Measurements from ENCODE around the gene C2orf78. TPM values are rescaled to one million over a fixed set of nuclear protein-coding genes. Genes with fewer than 3 reads are reported as not detected.

Gene C2orf78
- total and polyA plus RNA-seq, 10 of the 15 experiments (the other 5 are each of a cell fraction or from before 2014, with no cell fraction given): 0.08 to 0.82 (median 0.40) TPM

DNA sequence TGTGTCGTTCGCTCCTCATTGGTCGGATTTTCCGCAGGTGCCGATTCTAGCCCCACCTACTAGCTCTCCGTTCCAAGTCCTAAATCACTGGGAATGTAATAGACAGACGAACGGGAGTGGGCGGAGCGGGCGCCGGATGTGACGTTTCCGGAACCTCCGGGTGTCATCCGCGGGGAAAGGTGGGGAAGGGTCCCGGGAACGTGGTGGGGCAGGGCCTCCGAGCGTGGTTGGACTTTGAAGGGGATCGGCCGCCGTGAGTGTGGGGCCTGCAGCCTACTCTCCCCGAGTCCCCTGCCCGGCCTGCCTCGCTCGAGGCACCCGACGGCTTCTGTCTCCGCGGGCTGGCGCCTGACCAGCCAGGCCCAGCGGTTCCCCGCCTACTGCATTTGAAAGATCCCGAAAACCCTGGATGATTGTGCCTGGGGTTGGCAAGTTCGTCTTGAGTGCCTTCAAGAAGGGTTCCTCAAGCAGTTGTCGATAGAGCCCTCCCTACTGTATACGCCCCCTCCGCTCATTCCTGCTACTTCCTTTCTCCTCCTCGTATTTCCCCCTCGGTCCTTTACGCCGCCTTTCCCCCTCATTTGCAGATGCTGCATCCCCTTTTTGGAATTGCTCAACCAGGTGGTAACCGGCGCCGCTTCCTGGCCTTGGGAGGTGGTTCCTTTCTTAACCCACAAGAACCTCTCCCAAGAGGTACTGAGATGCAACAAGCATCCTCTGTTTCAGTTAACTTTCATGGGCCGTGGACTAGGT is 45.0 kb downstream of the C2orf78 start, which contains the start of gene STAMBP:
TSS of gene STAMBP (plus strand) at position 144 of the 753 bp plus-strand sequence. CDS start 1,896 bp downstream, outside the sequence.
- peaks cover 23% of the 10 kb centered on the region for H3K79me2 ChIP-seq (ENCODE audit: control insufficient read depth, insufficient read depth, low read length)
- ChIA-PET RAD21 (ENCODE audit: unreplicated experiment) (interaction anchor here (0.6 to 8.4 kb wide), 24 partner anchors 11 to 757 kb away, joined by 3 to 96 read pairs (median 4); partner anchors contain the start of genes BOLA3, MOB1A and TPRKB), POLR2A (interaction anchor here (0.5 to 1.8 kb wide), 13 partner anchors 92 to 506 kb away, joined by 3 to 12 read pairs (median 4); partner anchors contain the start of genes BOLA3, MOB1A and TPRKB), SMC1A (ENCODE audit: uncharacterized antibody, unreplicated experiment) (interaction anchor here (0.5 to 7.3 kb wide), 40 partner anchors 9 to 756 kb away, joined by 3 to 53 read pairs (median 3); partner anchors contain the start of gene TPRKB), CTCF (interaction anchor here (0.5 to 8.9 kb wide), 39 partner anchors 9 to 760 kb away, joined by 3 to 191 read pairs (median 3); partner anchors contain the start of gene BOLA3)
- in situ Hi-C loops (cut with MboI) (loop anchor here (10.0 kb wide), 1 partner anchor 566 kb away; no protein-coding TSS in a partner anchor), intact Hi-C loops (cut with micrococcal nuclease; ENCODE audit: unreplicated experiment) (loop anchor here (1.0 to 10.0 kb wide), 6 partner anchors 144 to 506 kb away; partner anchors contain the start of gene TET3)
- peak within 1 kb of the TSS; percentile 97 for H2AFZ ChIP-seq (ENCODE audit: control insufficient read depth, low read depth, low read length)
- H3K4me1 ChIP-seq (ENCODE audit: control insufficient read depth, insufficient read depth, low read length): peaks cover 7% of the 10 kb centered on the region; the same call in 1 of the 2 replicates
- no peaks in the 10 kb centered on the region for H3K27me3 ChIP-seq (replicated peaks in 1 of 2; ENCODE audit: control insufficient read depth in 2 of 2, insufficient read depth in 2 of 2, low read length in 1 of 2)
- peak; percentile 87 for DNase-seq (ENCODE audit: low read depth, low spot score)
- H3K4me3 ChIP-seq: peak within 1 kb of the TSS; percentile 96
- no peaks in the 10 kb centered on the region for H4K20me1 ChIP-seq (ENCODE audit: control insufficient read depth, insufficient read depth)
- WGBS (ENCODE audit: insufficient coverage, insufficient replicate concordance, low lambda C conversion rate, missing lambda C conversion rate): under 1% methylated on average over 47 of the region's 48 CpGs
- H3K9me3 ChIP-seq (replicated peaks; ENCODE audit: control insufficient read depth, insufficient read depth, low read length): peaks cover 3% of the 10 kb centered on the region
- H3K27ac ChIP-seq (ENCODE audit: control insufficient read depth, insufficient read depth): peak within 1 kb of the TSS; percentile 94
- ATAC-seq: peak; percentile 89
- H3K9ac ChIP-seq (ENCODE audit: control insufficient read depth, insufficient read depth, low read length): peak within 1 kb of the TSS; percentile 89
- H3K36me3 ChIP-seq (ENCODE audit: control insufficient read depth in 2 of 2, insufficient read depth in 2 of 2, low read length in 1 of 2): peaks cover 0 to 4% of the 10 kb centered on the region in 2 experiments; a peak in 2 of 4 replicates
- peak within 1 kb of the TSS; percentile 85 for H3K4me2 ChIP-seq (ENCODE audit: control insufficient read depth, insufficient read depth)
- peak; percentile 94 for FAIRE-seq
- TSS peak; percentile 84 for BruUV-seq (replicated peaks)
- no peak for TF ChIP-seq RCOR1 (conservative IDR thresholded peaks at IDR 0.05; ENCODE audit: low read depth, low read length)
- 0 out of 3 replicates have a peak, but pooled peaks of 1 of the 2 experiments have one; percentile 51 for TF ChIP-seq EGR1 (IDR thresholded peaks at IDR 0.05; ENCODE audit: borderline replicate concordance in 1 of 2, low read depth in 2 of 2, low read length in 2 of 2)
- no peak for TF ChIP-seq STAT1 (conservative IDR thresholded peaks at IDR 0.05)
- TF ChIP-seq, protein P1, sequence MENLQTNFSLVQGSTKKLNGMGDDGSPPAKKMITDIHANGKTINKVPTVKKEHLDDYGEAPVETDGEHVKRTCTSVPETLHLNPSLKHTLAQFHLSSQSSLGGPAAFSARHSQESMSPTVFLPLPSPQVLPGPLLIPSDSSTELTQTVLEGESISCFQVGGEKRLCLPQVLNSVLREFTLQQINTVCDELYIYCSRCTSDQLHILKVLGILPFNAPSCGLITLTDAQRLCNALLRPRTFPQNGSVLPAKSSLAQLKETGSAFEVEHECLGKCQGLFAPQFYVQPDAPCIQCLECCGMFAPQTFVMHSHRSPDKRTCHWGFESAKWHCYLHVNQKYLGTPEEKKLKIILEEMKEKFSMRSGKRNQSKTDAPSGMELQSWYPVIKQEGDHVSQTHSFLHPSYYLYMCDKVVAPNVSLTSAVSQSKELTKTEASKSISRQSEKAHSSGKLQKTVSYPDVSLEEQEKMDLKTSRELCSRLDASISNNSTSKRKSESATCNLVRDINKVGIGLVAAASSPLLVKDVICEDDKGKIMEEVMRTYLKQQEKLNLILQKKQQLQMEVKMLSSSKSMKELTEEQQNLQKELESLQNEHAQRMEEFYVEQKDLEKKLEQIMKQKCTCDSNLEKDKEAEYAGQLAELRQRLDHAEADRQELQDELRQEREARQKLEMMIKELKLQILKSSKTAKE (IDR thresholded peaks at IDR 0.05; ENCODE audit: low read depth, poor library complexity, severe bottlenecking): peak; percentile 1
- TF ChIP-seq, protein P2, sequence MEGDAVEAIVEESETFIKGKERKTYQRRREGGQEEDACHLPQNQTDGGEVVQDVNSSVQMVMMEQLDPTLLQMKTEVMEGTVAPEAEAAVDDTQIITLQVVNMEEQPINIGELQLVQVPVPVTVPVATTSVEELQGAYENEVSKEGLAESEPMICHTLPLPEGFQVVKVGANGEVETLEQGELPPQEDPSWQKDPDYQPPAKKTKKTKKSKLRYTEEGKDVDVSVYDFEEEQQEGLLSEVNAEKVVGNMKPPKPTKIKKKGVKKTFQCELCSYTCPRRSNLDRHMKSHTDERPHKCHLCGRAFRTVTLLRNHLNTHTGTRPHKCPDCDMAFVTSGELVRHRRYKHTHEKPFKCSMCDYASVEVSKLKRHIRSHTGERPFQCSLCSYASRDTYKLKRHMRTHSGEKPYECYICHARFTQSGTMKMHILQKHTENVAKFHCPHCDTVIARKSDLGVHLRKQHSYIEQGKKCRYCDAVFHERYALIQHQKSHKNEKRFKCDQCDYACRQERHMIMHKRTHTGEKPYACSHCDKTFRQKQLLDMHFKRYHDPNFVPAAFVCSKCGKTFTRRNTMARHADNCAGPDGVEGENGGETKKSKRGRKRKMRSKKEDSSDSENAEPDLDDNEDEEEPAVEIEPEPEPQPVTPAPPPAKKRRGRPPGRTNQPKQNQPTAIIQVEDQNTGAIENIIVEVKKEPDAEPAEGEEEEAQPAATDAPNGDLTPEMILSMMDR (IDR thresholded peaks at IDR 0.05 in 2 of 3, conservative IDR thresholded peaks at IDR 0.05 in 1 of 3; ENCODE audit: control insufficient read depth in 2 of 3, extremely low read depth in 1 of 3, insufficient read depth in 1 of 3, low read depth in 3 of 3, low read length in 3 of 3): no peak
- no peak for TF ChIP-seq EP300 (IDR thresholded peaks at IDR 0.05; ENCODE audit: borderline replicate concordance in 1 of 2, control insufficient read depth in 1 of 2, low read depth in 2 of 2, low read length in 2 of 2)
- no peak for TF ChIP-seq MYB (IDR thresholded peaks at IDR 0.05; ENCODE audit: borderline replicate concordance, low read depth, low read length)
- TF ChIP-seq, protein P3, sequence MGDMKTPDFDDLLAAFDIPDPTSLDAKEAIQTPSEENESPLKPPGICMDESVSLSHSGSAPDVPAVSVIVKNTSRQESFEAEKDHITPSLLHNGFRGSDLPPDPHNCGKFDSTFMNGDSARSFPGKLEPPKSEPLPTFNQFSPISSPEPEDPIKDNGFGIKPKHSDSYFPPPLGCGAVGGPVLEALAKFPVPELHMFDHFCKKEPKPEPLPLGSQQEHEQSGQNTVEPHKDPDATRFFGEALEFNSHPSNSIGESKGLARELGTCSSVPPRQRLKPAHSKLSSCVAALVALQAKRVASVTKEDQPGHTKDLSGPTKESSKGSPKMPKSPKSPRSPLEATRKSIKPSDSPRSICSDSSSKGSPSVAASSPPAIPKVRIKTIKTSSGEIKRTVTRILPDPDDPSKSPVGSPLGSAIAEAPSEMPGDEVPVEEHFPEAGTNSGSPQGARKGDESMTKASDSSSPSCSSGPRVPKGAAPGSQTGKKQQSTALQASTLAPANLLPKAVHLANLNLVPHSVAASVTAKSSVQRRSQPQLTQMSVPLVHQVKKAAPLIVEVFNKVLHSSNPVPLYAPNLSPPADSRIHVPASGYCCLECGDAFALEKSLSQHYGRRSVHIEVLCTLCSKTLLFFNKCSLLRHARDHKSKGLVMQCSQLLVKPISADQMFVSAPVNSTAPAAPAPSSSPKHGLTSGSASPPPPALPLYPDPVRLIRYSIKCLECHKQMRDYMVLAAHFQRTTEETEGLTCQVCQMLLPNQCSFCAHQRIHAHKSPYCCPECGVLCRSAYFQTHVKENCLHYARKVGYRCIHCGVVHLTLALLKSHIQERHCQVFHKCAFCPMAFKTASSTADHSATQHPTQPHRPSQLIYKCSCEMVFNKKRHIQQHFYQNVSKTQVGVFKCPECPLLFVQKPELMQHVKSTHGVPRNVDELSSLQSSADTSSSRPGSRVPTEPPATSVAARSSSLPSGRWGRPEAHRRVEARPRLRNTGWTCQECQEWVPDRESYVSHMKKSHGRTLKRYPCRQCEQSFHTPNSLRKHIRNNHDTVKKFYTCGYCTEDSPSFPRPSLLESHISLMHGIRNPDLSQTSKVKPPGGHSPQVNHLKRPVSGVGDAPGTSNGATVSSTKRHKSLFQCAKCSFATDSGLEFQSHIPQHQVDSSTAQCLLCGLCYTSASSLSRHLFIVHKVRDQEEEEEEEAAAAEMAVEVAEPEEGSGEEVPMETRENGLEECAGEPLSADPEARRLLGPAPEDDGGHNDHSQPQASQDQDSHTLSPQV (IDR thresholded peaks at IDR 0.05): no peak
- TF ChIP-seq, protein P4, sequence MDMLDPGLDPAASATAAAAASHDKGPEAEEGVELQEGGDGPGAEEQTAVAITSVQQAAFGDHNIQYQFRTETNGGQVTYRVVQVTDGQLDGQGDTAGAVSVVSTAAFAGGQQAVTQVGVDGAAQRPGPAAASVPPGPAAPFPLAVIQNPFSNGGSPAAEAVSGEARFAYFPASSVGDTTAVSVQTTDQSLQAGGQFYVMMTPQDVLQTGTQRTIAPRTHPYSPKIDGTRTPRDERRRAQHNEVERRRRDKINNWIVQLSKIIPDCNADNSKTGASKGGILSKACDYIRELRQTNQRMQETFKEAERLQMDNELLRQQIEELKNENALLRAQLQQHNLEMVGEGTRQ (IDR thresholded peaks at IDR 0.05; ENCODE audit: borderline replicate concordance, low read depth, low read length): peak; percentile 45; the same call in 1 of the 2 replicates
- 0 out of 2 replicates have a peak, but pooled peaks have one; percentile 37 for TF ChIP-seq CHD2 (IDR thresholded peaks at IDR 0.05; ENCODE audit: borderline replicate concordance, low read depth, low read length)
